T-helper 9 cell (primary cell): ENCODE results near the gene CBLB.
"Not testable (repeated sequence)": the region's sequence is repeated elsewhere in the genome, so short reads cannot be mapped to it uniquely, and the experiment has no call there.

ENCODE experiments used
- DNase-seq: peaks from one replicate; pipeline ENCODE4 v3.0.0-alpha.2; 2020

The CBLB gene

GRCh38 chr3:105783631-105784030 is 85.2 kb downstream of the CBLB start:
- DNase-seq = no peak

- no peak for DNase-seq
Observed at GRCh38 chr3:105781871-105782270, 86.9 kb downstream of the CBLB start.

DNA sequence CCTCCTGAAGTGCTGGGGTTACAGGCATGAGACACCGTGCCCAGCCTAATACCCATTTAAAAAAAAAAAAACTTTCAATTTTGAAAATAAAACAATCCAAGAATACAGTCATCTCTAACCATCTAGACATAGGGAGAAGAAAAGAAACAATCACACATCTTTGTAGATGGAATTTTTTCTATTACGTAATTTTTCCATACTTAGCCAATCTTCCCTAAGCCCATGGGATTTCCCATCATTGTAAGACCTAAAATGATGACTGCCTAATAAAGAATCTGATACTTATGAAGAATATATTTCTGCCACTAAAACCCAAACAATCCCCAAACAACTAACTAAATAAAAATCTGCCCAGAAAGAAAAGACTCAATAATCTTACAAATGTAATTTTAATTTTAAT is 88.7 kb downstream of the CBLB start:
- no peak for DNase-seq

DNA sequence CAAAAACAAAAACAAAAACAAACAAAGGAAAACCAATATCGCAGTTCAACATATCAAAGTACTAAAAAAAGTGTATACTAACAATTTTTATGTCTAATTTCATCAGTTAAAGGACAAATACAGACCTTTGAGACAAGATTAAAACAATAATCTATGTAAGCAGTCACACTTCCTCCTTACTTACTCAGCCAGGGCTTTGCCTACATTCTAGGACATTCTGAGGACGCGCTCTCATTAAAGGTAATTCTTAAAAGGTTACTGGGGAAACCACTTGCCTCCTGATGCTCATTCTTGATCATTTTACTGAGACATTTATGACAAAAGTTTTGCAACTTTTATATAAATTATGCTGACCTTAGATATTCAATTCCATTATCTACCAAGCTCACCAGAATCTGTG is 93.4 kb downstream of the CBLB start:
- DNase-seq = no peak

- DNase-seq = no peak
Observed at GRCh38 chr3:105774444-105775180, 94.2 kb downstream of the CBLB start.

DNA sequence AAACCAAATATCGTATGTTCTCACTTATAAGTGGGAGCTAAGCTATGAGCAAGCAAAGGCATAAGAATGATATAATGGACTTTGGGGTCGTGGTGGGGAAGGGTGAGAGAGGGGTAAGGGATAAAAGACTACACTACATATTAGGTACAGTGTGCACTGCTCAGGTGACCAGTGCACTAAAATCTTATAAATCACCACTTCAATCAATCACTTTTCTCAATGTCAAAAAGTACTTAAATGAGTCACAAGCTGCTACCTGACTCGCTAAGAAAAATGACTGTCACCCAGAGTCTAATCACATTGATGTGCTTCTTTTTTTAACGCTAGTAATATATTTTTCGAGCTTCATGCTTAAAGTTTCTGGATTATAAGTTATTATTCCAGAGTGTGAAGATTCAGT is 95.5 kb downstream of the CBLB start:
- DNase-seq = no peak

DNA sequence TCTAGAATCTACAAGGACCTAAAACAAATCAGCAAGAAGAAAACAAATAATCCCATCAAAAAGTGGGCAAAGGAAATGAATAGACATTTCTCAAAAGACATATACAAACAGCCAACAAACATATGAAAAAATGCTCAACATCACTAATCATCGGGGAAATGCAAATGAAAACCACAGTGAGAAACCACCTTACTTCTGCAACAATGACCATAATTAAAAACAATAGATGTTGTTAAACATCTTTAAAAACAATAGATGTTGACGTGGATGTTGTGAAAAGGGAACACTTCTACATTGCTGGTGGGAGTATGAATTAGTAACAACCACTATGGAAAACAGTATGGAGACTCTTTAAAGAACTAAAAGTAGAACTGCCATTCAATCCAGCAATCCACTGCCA is 96.2 kb downstream of the CBLB start:
- DNase-seq = no peak

DNA sequence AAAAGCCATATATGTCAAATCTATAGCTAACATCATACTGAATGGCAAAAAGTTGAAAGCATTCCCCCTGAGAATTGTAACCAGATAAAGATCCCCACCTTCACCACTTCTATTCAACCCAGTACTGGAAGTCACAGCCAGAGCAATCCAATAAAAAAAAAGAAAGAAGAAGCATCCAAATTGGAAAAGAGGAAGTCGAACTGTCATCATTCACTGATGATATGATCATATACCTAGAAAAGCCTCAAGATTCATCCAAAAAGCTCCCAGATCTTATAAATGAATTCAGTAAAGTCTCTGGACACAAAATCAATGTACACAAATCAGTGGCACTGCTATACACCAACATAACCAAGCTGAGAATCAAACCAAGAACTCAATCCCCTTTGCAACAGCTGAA is 97.4 kb downstream of the CBLB start:
- no peak for DNase-seq

DNA sequence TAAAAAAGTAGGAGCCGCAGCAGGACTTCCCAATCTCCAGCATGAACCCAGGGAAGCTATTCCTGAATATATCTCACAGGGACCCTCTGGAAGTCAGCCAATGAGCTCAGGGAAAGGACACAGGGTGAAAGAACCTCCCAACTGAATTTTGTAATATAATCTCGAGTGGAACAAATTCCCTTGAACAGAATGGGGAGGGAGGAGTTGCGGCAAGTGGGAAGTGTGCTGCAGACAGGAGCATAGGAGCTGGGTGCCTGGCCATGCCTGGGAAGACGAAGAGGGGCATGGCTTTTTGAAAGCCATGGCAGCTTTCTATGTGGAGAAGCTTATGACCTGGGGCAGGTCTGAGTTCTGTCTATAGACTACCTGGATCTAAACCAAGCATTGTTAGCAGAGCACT is 98.4 kb downstream of the CBLB start:
- no peak for DNase-seq

DNA sequence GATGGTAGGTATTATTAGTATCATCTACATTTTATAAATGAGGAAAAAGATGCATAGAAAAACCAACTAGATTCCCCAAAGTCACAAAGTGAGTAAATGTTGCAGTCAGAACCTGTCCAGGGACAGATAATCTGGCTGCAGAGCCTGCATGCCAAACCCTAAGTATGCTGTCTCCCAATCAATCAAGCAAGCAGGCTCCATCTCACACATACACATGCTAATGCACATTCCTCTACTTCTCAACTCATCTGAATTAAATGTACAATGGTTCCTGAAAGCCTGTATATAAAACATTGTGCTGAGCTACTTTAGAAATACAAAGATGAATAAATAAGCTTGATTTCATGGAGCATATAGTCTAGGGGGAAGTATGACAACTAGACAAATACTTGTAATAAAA is 101.0 kb downstream of the CBLB start:
- no peak for DNase-seq

GRCh38 chr3:105767216-105767615 is 101.6 kb downstream of the CBLB start:
- DNase-seq = no peak

GRCh38 chr3:105765308-105765639 is 103.5 kb downstream of the CBLB start:
- no peak for DNase-seq

DNA sequence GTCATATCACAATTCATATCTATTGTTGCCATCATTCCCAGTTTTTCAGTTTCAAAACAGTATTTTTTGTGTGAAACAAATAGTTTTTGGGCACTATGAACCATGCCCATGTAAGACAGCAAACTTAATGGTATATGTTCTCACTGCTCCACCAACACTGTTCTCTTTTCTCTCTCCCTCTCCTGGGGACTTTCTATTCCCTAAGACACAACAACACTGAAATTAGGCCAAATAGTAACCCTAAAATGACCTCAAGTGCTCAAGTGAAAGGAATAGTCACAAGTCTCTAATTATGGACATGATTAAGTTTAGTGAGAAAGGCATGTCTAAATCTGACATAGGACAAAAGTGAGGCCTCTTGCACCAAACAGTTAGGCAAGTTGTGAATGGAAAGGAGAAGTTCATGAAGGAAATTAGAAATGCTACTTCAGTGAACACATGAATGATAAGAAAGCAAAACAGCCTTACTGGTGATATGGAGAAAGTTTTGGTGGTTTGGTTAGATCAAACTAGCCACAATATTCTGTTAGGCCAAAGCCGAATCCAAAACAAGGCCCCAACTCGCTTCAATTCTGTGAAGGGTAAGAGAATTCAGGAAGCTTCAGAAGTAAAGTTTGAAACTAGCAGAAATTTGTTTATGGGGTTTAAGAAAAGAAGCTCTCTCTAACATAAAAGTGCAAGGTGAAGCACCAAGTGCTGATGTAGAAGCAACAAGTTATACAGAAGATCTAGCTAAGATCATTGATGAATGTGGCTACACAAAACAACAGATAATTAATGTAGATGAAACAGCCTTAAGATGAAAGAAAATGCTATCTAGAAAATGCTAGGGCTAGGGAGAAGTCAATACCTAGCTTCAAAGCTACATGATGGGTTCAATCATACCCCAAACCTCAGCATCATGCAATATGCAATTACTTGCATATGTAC is 104.2 kb downstream of the CBLB start:
- DNase-seq = no peak

DNA sequence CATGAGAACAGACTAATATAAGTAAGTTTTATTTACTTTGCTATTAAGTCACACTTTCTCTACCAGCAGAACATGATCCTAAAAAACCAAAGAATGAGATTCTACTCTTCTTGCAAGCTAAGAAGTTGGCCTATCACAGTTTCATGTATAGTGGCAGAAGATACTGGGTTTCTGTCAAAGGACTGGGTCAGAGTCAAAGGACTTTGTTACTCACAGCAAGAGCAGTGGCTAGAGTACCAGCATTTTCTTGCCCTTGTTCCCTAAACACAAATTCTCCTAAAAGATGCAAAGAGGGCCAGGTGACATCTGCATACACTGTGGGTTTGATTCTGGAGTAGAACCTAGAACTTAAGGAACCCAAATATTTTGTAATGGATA is 105.2 kb downstream of the CBLB start:
- DNase-seq = no peak

DNA sequence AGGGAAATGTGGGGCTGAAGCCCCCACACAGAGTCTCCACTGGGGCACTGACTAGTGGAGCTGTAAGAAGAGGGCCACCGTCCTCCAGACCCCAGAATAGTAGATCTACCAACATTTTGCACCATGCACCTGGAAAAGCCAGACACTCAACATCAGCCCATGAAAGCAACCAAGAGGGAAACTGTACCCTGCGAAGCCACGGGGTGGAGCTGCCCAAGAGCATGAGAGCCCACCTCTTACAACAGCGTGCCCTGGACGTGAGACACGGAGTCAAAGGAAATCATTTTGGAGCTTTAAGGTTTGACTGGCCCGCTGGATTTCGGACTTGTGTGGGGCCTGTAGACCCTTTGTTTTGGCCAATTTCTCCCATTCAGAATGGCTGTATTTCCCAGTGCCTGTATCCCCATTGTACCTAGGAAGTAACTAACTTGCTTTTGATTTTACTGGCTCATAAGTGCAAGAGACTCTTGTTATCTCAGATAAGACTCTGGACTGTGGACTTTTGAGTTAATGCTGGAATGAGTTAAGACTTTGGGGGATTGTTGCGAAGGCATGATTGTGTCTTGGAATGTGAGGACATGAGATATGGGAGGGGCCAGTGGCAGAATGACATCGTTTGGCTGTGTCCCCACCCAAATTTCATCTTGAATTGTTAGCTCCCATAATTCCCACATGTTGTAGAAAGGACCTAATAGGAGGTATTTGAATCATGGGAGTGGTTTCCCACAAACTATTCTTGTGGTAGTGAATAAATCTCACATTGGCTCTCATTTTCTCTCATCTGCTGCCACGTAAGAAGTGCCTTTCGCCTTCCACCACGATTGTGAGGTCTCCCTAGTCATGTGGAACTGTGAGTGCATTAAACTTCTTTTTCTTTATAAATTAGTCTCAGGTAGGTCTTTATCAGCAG is 105.8 kb downstream of the CBLB start:
- DNase-seq = no peak

GRCh38 chr3:105762214-105762613 is 106.6 kb downstream of the CBLB start:
- not testable (repeated sequence) for DNase-seq

- no peak for DNase-seq
Observed at GRCh38 chr3:105759442-105760078, 109.3 kb downstream of the CBLB start.

DNA sequence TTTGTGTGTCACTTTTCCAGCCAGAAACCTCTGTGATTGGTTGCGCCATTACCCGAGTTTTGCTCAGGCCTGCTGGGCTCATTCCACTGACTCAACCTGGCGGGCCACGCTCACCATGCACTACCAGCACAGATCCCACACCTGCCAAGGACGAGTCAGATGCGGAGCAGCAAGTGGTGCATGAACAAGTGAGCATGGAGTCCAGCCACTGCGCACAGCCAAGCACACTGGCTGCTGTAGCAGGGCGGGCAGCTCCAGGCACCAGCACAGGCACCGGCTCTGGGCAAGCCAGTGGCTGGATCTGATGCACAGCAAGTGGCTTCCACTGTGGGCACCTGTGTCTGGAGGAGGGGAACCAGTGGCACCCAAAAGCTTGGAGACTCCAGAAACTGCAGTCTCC is 110.4 kb downstream of the CBLB start:
- no peak for DNase-seq

DNA sequence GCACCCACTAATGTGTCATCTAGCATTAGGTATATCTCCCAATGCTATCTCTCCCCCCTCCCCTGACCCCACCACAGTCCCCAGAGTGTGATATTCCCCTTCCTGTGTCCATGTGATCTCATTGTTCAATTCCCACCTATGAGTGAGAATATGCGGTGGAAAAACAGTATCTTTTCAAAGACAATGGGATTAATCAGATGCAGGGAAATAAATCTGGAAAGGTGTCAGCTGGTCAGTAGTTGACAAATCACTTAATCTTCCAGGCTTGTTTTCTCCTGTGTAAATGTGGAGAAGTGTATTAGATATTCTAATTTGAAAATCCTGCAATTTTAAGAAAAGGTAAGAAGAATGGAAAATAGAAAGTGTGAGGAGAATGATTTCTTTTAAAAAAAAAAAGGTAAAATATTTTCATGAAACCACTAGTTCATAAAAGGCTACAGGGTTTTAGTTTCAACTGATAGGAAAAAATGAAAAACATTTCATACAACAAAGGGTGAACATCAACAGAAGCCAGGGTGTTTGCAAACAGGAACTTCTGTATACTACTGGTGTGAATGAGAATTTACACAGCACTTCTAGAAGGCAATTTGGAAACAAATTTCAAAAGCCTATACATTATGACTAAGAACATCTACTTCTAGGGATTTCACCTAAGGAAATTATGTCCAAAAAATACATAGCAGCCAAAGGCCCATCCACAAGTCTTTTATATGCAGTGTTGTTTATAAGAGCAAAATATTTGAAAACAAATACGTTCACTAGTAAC is 113.5 kb downstream of the CBLB start:
- DNase-seq = no peak

DNA sequence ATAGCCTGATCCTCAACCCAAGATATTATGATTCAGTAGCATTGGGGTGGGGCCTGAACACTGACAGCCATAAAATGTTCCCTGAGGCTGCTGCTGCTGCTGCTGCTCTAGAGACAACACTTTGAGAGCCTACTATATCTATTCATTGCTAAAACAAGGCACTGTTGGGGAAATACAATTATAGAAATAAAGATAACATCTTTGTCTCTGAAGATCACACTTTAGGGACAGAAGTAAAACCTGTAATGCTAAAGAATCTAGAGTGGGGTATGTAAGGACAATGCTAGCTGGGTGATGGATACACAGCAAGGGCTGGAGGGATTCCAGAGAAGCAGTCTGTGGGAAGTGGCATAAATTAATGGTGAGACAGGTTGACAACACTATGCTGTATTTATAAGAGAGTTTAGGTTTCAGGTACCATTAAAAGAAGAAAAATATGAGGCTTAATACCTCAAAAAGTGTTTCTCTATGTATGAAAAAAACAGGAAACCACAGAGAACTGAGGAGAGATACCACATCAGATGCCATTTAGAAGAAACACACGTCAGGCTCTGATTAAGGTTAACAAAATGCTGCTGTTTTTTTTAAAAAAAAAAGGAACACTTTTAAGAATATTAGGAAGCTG is 115.9 kb downstream of the CBLB start:
- DNase-seq = peak; percentile 18

DNA sequence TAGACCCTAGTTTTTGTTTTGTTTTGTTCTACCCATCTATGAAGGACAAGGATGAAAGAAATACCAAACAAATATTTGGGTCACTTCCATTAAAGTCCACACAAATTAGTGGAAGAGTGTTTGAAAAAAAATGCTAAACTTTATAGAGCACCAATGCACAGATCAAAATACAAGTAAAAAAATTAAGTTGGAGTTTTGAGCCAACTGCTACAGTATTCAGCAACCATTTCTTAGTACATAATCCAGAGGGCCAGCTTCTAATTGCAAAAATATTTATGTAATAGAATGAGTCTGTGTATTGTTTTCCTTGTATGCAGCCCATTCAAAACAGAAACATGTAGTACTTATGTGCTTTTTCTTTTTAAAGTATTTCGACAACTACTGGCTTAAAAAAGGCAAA is 121.1 kb downstream of the CBLB start:
- no peak for DNase-seq
